ENCODE results near the gene HSFY1. TPM values are rescaled to one million over a fixed set of nuclear protein-coding genes. Genes with fewer than 3 reads are reported as not detected.
"Not testable (repeated sequence)": the region's sequence is repeated elsewhere in the genome, so short reads cannot be mapped to it uniquely, and the experiment has no call there.

The HSFY1 gene
- total and polyA plus RNA-seq, 2 of the 13 experiments (the other 11 are each of a cell fraction or from before 2014, with no cell fraction given) = not detected

- WGBS (ENCODE audit: low lambda C conversion rate) = no CpG with 5 or more reads among the region's 3 CpGs
- DNase-seq (ENCODE audit: low spot score); H3K27me3 ChIP-seq (ENCODE audit: control insufficient read depth in 1 of 2, insufficient read depth in 2 of 2, low read length in 2 of 2); CTCF ChIA-PET (ENCODE audit: low intra/inter-chr PET ratio, low total read pairs); FAIRE-seq; H3K27ac ChIP-seq (ENCODE audit: extremely low read length, insufficient read depth, low read length); H3K4me3 ChIP-seq (replicated peaks in 1 of 3; ENCODE audit: insufficient read depth in 1 of 3, low read depth in 2 of 3, low read length in 3 of 3); H2AFZ ChIP-seq (ENCODE audit: low read length); BruUV-seq (replicated peaks); H3K9me3 ChIP-seq (ENCODE audit: low read length); H4K20me1 ChIP-seq (ENCODE audit: insufficient read depth, low read length); H3K9ac ChIP-seq (ENCODE audit: insufficient read depth, low read depth, low read length); H3K79me2 ChIP-seq (ENCODE audit: insufficient read depth, low read length); intact Hi-C loops (cut with micrococcal nuclease; ENCODE audit: unreplicated experiment); POLR2A ChIA-PET; H3K36me3 ChIP-seq (replicated peaks in 1 of 2; ENCODE audit: control insufficient read depth in 1 of 2, insufficient read depth in 2 of 2, low read length in 2 of 2); H3K4me2 ChIP-seq (ENCODE audit: low read depth, low read length); H3K4me1 ChIP-seq (ENCODE audit: insufficient read depth, low read length); in situ Hi-C loops (cut with HindIII; ENCODE audit: extremely low pct_ligation_motif_present, low pct_unique_long_range_greater_than_20kb); ATAC-seq: not testable (repeated sequence)
Measured at GRCh38 chrY:18553132-18553531, 6.6 kb downstream of the HSFY1 start.

- CTCF ChIA-PET (ENCODE audit: low intra/inter-chr PET ratio, low total read pairs) = not testable (repeated sequence)
- WGBS (ENCODE audit: low lambda C conversion rate) = no CpG with 5 or more reads among the region's 3 CpGs
Measured at GRCh38 chrY:18565915-18566314, 19.4 kb downstream of the HSFY1 start.

More at GRCh38 chrY:18565915-18566314, 19.4 kb downstream of the HSFY1 start:
- H3K36me3 ChIP-seq (replicated peaks in 1 of 2; ENCODE audit: control insufficient read depth in 1 of 2, insufficient read depth in 2 of 2, low read length in 2 of 2); H3K79me2 ChIP-seq (ENCODE audit: insufficient read depth, low read length); H3K4me1 ChIP-seq (ENCODE audit: insufficient read depth, low read length); POLR2A ChIA-PET; H2AFZ ChIP-seq (ENCODE audit: low read length); H3K4me2 ChIP-seq (ENCODE audit: low read depth, low read length); H3K9ac ChIP-seq (ENCODE audit: insufficient read depth, low read depth, low read length); in situ Hi-C loops (cut with HindIII; ENCODE audit: extremely low pct_ligation_motif_present, low pct_unique_long_range_greater_than_20kb); H3K27ac ChIP-seq (ENCODE audit: extremely low read length, insufficient read depth, low read length); BruUV-seq (replicated peaks); H4K20me1 ChIP-seq (ENCODE audit: insufficient read depth, low read length); FAIRE-seq; intact Hi-C loops (cut with micrococcal nuclease; ENCODE audit: unreplicated experiment); H3K4me3 ChIP-seq (replicated peaks in 1 of 3; ENCODE audit: insufficient read depth in 1 of 3, low read depth in 2 of 3, low read length in 3 of 3); H3K27me3 ChIP-seq (ENCODE audit: control insufficient read depth in 1 of 2, insufficient read depth in 2 of 2, low read length in 2 of 2); DNase-seq (ENCODE audit: low spot score); H3K9me3 ChIP-seq (ENCODE audit: low read length): not testable (repeated sequence)
- peak; percentile 50; the same call in 1 of the 3 replicates for ATAC-seq

Small RNA genes lying within 50 kb of the gene (small RNA-seq; reads per million reads assigned to genes)
- gene GPM6BP1 (ENCODE audit: insufficient read depth in 2 of 3, insufficient read length in 3 of 3, low read depth in 2 of 3, low replicate concordance in 1 of 3) (0 reads per million in 3 experiments), gene PRYP5 (ENCODE audit: insufficient read depth in 2 of 3, insufficient read length in 3 of 3, low read depth in 2 of 3, low replicate concordance in 1 of 3) (0 reads per million in 3 experiments)

Other genes with a start within 250 kb of the HSFY1 start
- not detected in 2 replicates for gene HSFY2, start 227.0 kb downstream of the HSFY1 start, total RNA-seq (2016; rRNA removed; fragmentation: Illumina TruSeq; extraction: Trizol)
- gene HSFY2, start 227.0 kb downstream of the HSFY1 start, polyA plus RNA-seq (2011; rRNA removed) = not detected in 2 replicates

Data from HepG2 (cell line).